H1 (cell line): Measurements from ENCODE around the gene TNS1. TPM values are rescaled to one million over a fixed set of nuclear protein-coding genes. Genes with fewer than 3 reads are reported as not detected.

Experiments
- CTCF ChIA-PET: fragments of 300-600 bp; sonication (Branson Sonifier 250); formaldehyde crosslinking; loops from one replicate; lab custom pipeline; 2021; ENCODE audit not compliant: partially characterized antibody; lab: Charles Lee
- POLR2A ChIA-PET: fragments of 300-600 bp; sonication (Branson Sonifier 250); formaldehyde crosslinking; loops from one replicate; lab custom pipeline; 2021; ENCODE audit warnings: inconsistent platforms; ENCODE audit not compliant: partially characterized antibody; lab: Charles Lee
- DNase-seq, 2 experiments: peaks; one replicate each; pipeline versions ENCODE4 v3.0.0 to v3.0.0-alpha.2; 2010 to 2022; ENCODE audit warnings: low spot score in 2 of 2, low read depth in 1 of 2, mixed read lengths in 1 of 2
- FAIRE-seq: peaks from 2 replicates; lab custom pipeline; 2011; peaks lifted over from hg19 to GRCh38; lab: Jason Lieb, UNC
- H2AFZ ChIP-seq: 2 replicates; pipeline ENCODE4 v1.8.1; 2012; ENCODE audit warnings: low read length, inconsistent platforms
- H2AK5ac ChIP-seq: 2 replicates; pipeline ENCODE4 v1.6.1; 2013; ENCODE audit warnings: low read depth, low read length
- H2BK120ac ChIP-seq: replicated peaks from 2 replicates; pipeline ENCODE3; 2013; ENCODE audit warnings: low read depth, low read length, inconsistent platforms
- H2BK12ac ChIP-seq: 2 replicates; pipeline ENCODE4 v1.6.1; 2013; ENCODE audit warnings: low read depth, low read length
- H2BK15ac ChIP-seq: 2 replicates; pipeline ENCODE4 v1.6.1; 2013; ENCODE audit warnings: low read length
- H2BK20ac ChIP-seq: 2 replicates; pipeline ENCODE4 v1.6.1; 2013; ENCODE audit warnings: low read length
- H2BK5ac ChIP-seq: 2 replicates; pipeline ENCODE4 v1.6.1; 2013; ENCODE audit warnings: low read depth, low read length
- H3K14ac ChIP-seq: 2 replicates; pipeline ENCODE4 v1.6.1; 2013; ENCODE audit warnings: inconsistent platforms; ENCODE audit not compliant: insufficient read length
- H3K18ac ChIP-seq: 2 replicates; pipeline ENCODE4 v1.6.1; 2013; ENCODE audit warnings: low read length; ENCODE audit errors: extremely low read depth
- H3K23ac ChIP-seq: 2 replicates; pipeline ENCODE4 v1.6.1; 2013; ENCODE audit warnings: inconsistent platforms; ENCODE audit not compliant: insufficient read length
- H3K23me2 ChIP-seq: 2 replicates; pipeline ENCODE4 v1.6.1; 2013; ENCODE audit warnings: low read depth, low read length
- H3K27ac ChIP-seq: 2 replicates; pipeline ENCODE4 v1.6.1; 2011; ENCODE audit warnings: low read depth, low read length, inconsistent platforms
- H3K27me3 ChIP-seq, 4 experiments: replicated peaks in 1 of 4; 1 replicate in 1 of 4; 2 replicates in 3 of 4; pipeline versions ENCODE4 v1.6.1 to v1.8.1; 2011 to 2013; ENCODE audit warnings: low read length in 3 of 4, mild to moderate bottlenecking in 3 of 4, inconsistent platforms in 2 of 4, mixed read lengths in 2 of 4, moderate library complexity in 1 of 4; ENCODE audit not compliant: control insufficient read depth in 3 of 4, insufficient read depth in 3 of 4; ENCODE audit errors: extremely low read depth in 1 of 4
- H3K36me3 ChIP-seq, 4 experiments: 2 replicates each; pipeline versions ENCODE4 v1.6.1 to v1.8.1; 2011 to 2013; ENCODE audit warnings: mild to moderate bottlenecking in 4 of 4, low read length in 3 of 4, moderate library complexity in 2 of 4, control low read depth in 1 of 4, inconsistent platforms in 1 of 4; ENCODE audit not compliant: insufficient read depth in 4 of 4, control insufficient read depth in 2 of 4
- H3K4ac ChIP-seq: replicated peaks from 2 replicates; pipeline ENCODE3; 2013; ENCODE audit warnings: low read length, low read depth, mixed read lengths, inconsistent platforms; ENCODE audit not compliant: insufficient read length
- H3K4me1 ChIP-seq, 4 experiments: replicated peaks in 1 of 4; 1 replicate in 1 of 4; 2 replicates in 3 of 4; pipeline versions ENCODE4 v1.6.1 to v1.8.1; 2011 to 2013; ENCODE audit warnings: low read length in 3 of 4, inconsistent platforms in 2 of 4, mixed read lengths in 1 of 4; ENCODE audit not compliant: insufficient read depth in 4 of 4, control insufficient read depth in 3 of 4
- H3K4me2 ChIP-seq, 2 experiments: 2 replicates each; pipeline versions ENCODE4 v1.6.1 to v1.8.1; 2011 to 2013; ENCODE audit warnings: low read depth in 2 of 2, low read length in 2 of 2, control low read depth in 1 of 2, inconsistent platforms in 1 of 2, mild to moderate bottlenecking in 1 of 2; ENCODE audit not compliant: insufficient read depth in 1 of 2
- H3K4me3 ChIP-seq, 4 experiments: fragments of 200-600, 300-600 bp in 1 of 4; sonication (generic), shearing (Covaris generic), sonication (Bioruptor Twin) in 1 of 4; 2 replicates each; pipeline versions ENCODE4 v1.5.1 to v1.8.1; 2011 to 2016; ENCODE audit warnings: low read length in 4 of 4, low read depth in 3 of 4, control low read depth in 2 of 4, inconsistent platforms in 2 of 4, mild to moderate bottlenecking in 2 of 4, mixed read lengths in 1 of 4, moderate library complexity in 1 of 4; ENCODE audit not compliant: insufficient read depth in 2 of 4; ENCODE audit errors: extremely low read depth in 1 of 4
- H3K56ac ChIP-seq: replicated peaks from 2 replicates; pipeline ENCODE3; 2013; ENCODE audit warnings: low read depth, mild to moderate bottlenecking, mixed read lengths, low read length, inconsistent platforms; ENCODE audit not compliant: insufficient read length
- H3K79me1 ChIP-seq: 2 replicates; pipeline ENCODE4 v1.6.1; 2013; ENCODE audit warnings: low read depth, low read length, control low read depth
- H3K79me2 ChIP-seq, 2 experiments: 2 replicates each; pipeline versions ENCODE4 v1.6.1 to v1.8.1; 2012 to 2013; ENCODE audit warnings: low read length in 2 of 2, mild to moderate bottlenecking in 2 of 2, inconsistent platforms in 1 of 2; ENCODE audit not compliant: insufficient read depth in 2 of 2, control insufficient read depth in 1 of 2
- H3K9ac ChIP-seq, 4 experiments: replicated peaks in 1 of 4; 1 replicate in 1 of 4; 2 replicates in 3 of 4; pipeline versions ENCODE4 v1.6.1 to v1.8.1; 2011 to 2013; ENCODE audit warnings: low read depth in 3 of 4, low read length in 3 of 4, control low read depth in 2 of 4, mild to moderate bottlenecking in 2 of 4, moderate library complexity in 2 of 4, inconsistent platforms in 1 of 4; ENCODE audit errors: extremely low read depth in 1 of 4
- H3K9me3 ChIP-seq, 2 experiments: 2 replicates each; pipeline versions ENCODE4 v1.6.1 to v1.8.1; 2012 to 2013; ENCODE audit warnings: mild to moderate bottlenecking in 2 of 2, moderate library complexity in 2 of 2, control low read depth in 1 of 2, inconsistent platforms in 1 of 2, low read depth in 1 of 2, low read length in 1 of 2, mixed read lengths in 1 of 2; ENCODE audit not compliant: insufficient read depth in 2 of 2
- H4K20me1 ChIP-seq, 2 experiments: replicated peaks in 1 of 2; 2 replicates each; pipeline versions ENCODE3 to v1.8.1; 2011 to 2013; ENCODE audit warnings: inconsistent platforms in 2 of 2, low read length in 2 of 2, mild to moderate bottlenecking in 1 of 2; ENCODE audit not compliant: insufficient read depth in 2 of 2, control insufficient read depth in 1 of 2
- H4K5ac ChIP-seq: 2 replicates; pipeline ENCODE4 v1.6.1; 2013; ENCODE audit warnings: low read length, low read depth, mixed read lengths, inconsistent platforms; ENCODE audit not compliant: insufficient read length
- H4K8ac ChIP-seq: 2 replicates; pipeline ENCODE4 v1.8.0; 2013; ENCODE audit warnings: mild to moderate bottlenecking, moderate library complexity, low read length, inconsistent platforms; ENCODE audit not compliant: insufficient read depth; ENCODE audit errors: extremely low read depth
- H4K91ac ChIP-seq: replicated peaks from 2 replicates; pipeline ENCODE3; 2013; ENCODE audit warnings: low read length, mixed read lengths, inconsistent platforms; ENCODE audit not compliant: insufficient read length
- BRCA1 ChIP-seq: IDR thresholded peaks from 2 replicates; pipeline ENCODE4 v1.6.1; 2012; ENCODE audit warnings: low read depth, low read length, improper control_type of control experiment
- CBX8 ChIP-seq: fragments of 300-800, 300-1000 bp; sonication (generic); IDR thresholded peaks from 2 replicates; pipeline ENCODE4 v1.7.1; 2016; ENCODE audit warnings: low read depth, low read length, borderline replicate concordance
- MAX ChIP-seq: IDR thresholded peaks from 2 replicates; pipeline ENCODE4 v1.6.1; 2012; ENCODE audit warnings: inconsistent platforms
- RAD21 ChIP-seq, 2 experiments: IDR thresholded peaks in 1 of 2; conservative IDR thresholded peaks in 1 of 2; 2 replicates each; pipeline ENCODE4 v1.6.1; 2011; ENCODE audit warnings: low read depth in 2 of 2, low read length in 2 of 2, improper control_type of control experiment in 1 of 2, inconsistent platforms in 1 of 2, mild to moderate bottlenecking in 1 of 2, moderate library complexity in 1 of 2
- SP1 ChIP-seq: IDR thresholded peaks from 2 replicates; pipeline ENCODE4 v1.6.1; 2011; ENCODE audit warnings: low read depth, low read length
- SP4 ChIP-seq: IDR thresholded peaks from 2 replicates; pipeline ENCODE4 v1.6.1; 2012; ENCODE audit warnings: low read length, inconsistent platforms
- TAF1 ChIP-seq: IDR thresholded peaks from 2 replicates; pipeline ENCODE4 v1.6.1; 2011; ENCODE audit warnings: mild to moderate bottlenecking, low read depth, low read length
- WGBS, 2 experiments: shearing (Covaris generic) in 1 of 2; methylation state at CpG; one replicate each; pipeline versions ENCODE4 v1.1.6 to v1.1.7; 2013 to 2015; ENCODE audit warnings: low lambda C conversion rate in 2 of 2, mixed read lengths in 2 of 2, inconsistent platforms in 1 of 2, low coverage in 1 of 2, missing lambda C conversion rate in 1 of 2; ENCODE audit not compliant: insufficient replicate concordance in 2 of 2, insufficient coverage in 1 of 2, insufficient read length in 1 of 2; ENCODE audit errors: extremely low coverage in 1 of 2, missing lambda C conversion rate in 1 of 2; 5-methylcytosine and 5-hydroxymethylcytosine counted together
- polyA plus RNA-seq, 7 experiments: library from polyadenylated mRNA; depleted of rRNA in 3 of 7; stranded (reverse) in 5 of 7; unstranded in 2 of 7; fragments of >200 nt in 5 of 7; fragments of 200-250 nt in 2 of 7; gene quantifications; 1 replicate in 5 of 7; 2 replicates in 1 of 7; 4 replicates in 1 of 7; pipeline versions ENCODE4 v1.2.1 to v1.2.3, GENCODE V29; 2011 to 2013; ENCODE audit warnings: missing spikeins in 2 of 7, mixed read lengths in 2 of 7
- total RNA-seq: library from RNA; stranded (reverse); fragmentation: NEBNext Ultra II Directional; extraction: Animal tissue kit (Norgen Biotek cat#: 25700); gene quantifications from 2 replicates; pipeline ENCODE4 v1.2.1, GENCODE V29; 2021

Gene TNS1
- total and polyA plus RNA-seq, 2 of the 8 experiments (the other 6 are each of a cell fraction or from before 2014, with no cell fraction given), result 1.5 to 5.1 TPM

GRCh38 chr2:217887841-217888701 lies 114.7 kb downstream of the TNS1 start:
- Histone ChIP-seq H2BK120ac (no peak overlapping the region), H3K14ac (no peak overlapping the region), H3K23me2 (peaks cover 3% of the 10 kb centered on the region; the same call in 1 of the 2 replicates), H3K36me3 (no peaks in the 10 kb centered on the region), H2AK5ac (no peak overlapping the region), H3K9me3 (no peaks in the 10 kb centered on the region), H3K4me3 (no peak overlapping the region), H3K27me3 (no peaks in the 10 kb centered on the region), H3K4ac (no peak overlapping the region), H3K79me1 (no peaks in the 10 kb centered on the region), H2BK20ac (no peak overlapping the region), H2AFZ (no peak overlapping the region), H3K4me1 (no peaks in the 10 kb centered on the region), H4K20me1 (no peaks in the 10 kb centered on the region), H3K18ac (no peak overlapping the region), H3K9ac (no peak overlapping the region), H4K91ac (no peak overlapping the region), H2BK15ac (no peak overlapping the region), H3K23ac (no peak overlapping the region), H4K5ac (no peak overlapping the region), H2BK5ac (no peak overlapping the region), H3K27ac (no peak overlapping the region), H3K79me2 (no peaks in the 10 kb centered on the region), H2BK12ac (no peak overlapping the region), H4K8ac (no peak overlapping the region), H3K56ac (no peak overlapping the region), H3K4me2 (no peak overlapping the region)
- 87% methylated on average over 16 of the region's 16 CpGs; no CpG with 5 or more reads in 1 of the 2 experiments for whole genome bisulfite sequencing, 2 experiments
- DNase-seq (no peak), FAIRE-seq (no peak)
- POLR2A ChIA-PET, result interaction anchor here (0.8 to 1.1 kb wide), 3 partner anchors 14 to 32 kb away, joined by 3 to 4 read pairs (median 3); no protein-coding TSS in a partner anchor
- CTCF ChIA-PET, result interaction anchor here (0.6 to 19.5 kb wide), 29 partner anchors 11 to 184 kb away, joined by 3 to 759 read pairs (median 6); no protein-coding TSS in a partner anchor
- TF ChIP-seq BRCA1 (no peak), SP1 (0 out of 2 replicates have a peak, but pooled peaks have one; percentile 26), TAF1 (no peak), MAX (no peak), RAD21 (IDR thresholded peaks at IDR 0.05 in 1 of 2, conservative IDR thresholded peaks at IDR 0.05 in 1 of 2; ENCODE audit: low read depth in 2 of 2, low read length in 2 of 2) (no peak), SP4 (no peak), CBX8 (no peak)
